ENCODE measurements around the gene PRR35. TPM values are rescaled to one million over a fixed set of nuclear protein-coding genes. Genes with fewer than 3 reads are reported as not detected.

PRR35 gene
- total and polyA plus RNA-seq, 4 donors = not detected

- DNase-seq (ENCODE audit: low spot score) = no peak
- H3K9me3 ChIP-seq (ENCODE audit: control insufficient read depth in 4 of 4, low read length in 3 of 4) = no peaks in the 10 kb centered on the region
- TF ChIP-seq JUND (IDR thresholded peaks at IDR 0.05) (peak; percentile 87 to 95), REST (IDR thresholded peaks at IDR 0.05) (no peak), TAF1 (conservative IDR thresholded peaks at IDR 0.05) (no peak), HNF4A (conservative IDR thresholded peaks at IDR 0.05) (peak in 1 of 2 donors; percentile 67), RXRA (IDR thresholded peaks at IDR 0.05) (peak; percentile 36 to 79)
- H3K9ac ChIP-seq (ENCODE audit: low read depth in 1 of 2, low read length in 2 of 2) = no peak overlapping the region
- no peaks in the 10 kb centered on the region for H3K27me3 ChIP-seq (ENCODE audit: control insufficient read depth in 4 of 4, insufficient read depth in 4 of 4, low read length in 3 of 4)
- H3K4me1 ChIP-seq (ENCODE audit: control insufficient read depth in 4 of 4, insufficient read depth in 4 of 4, low read length in 3 of 4) = peaks cover 19 to 67% (median 57%) of the 10 kb centered on the region in 4 donors
- no peaks in the 10 kb centered on the region for H3K36me3 ChIP-seq (ENCODE audit: control insufficient read depth in 4 of 4, insufficient read depth in 3 of 4, low read depth in 1 of 4, low read length in 3 of 4)
- WGBS = 34% methylated on average over 9 of the region's 9 CpGs
- H3K4me3 ChIP-seq (ENCODE audit: low read depth in 1 of 3, low read length in 3 of 3) = no peak overlapping the region
- peak overlapping the region; percentile 81 to 88 for H3K27ac ChIP-seq (ENCODE audit: low read depth in 1 of 2, low read length in 2 of 2)
These were observed 33.2 kb downstream of the PRR35 start for GRCh38 chr16:593406-593805.

- Histone ChIP-seq H3K4me1 (ENCODE audit: control insufficient read depth in 4 of 4, insufficient read depth in 4 of 4, low read length in 3 of 4) (peaks cover 21 to 71% (median 60%) of the 10 kb centered on the region in 4 donors), H3K4me3 (ENCODE audit: low read depth in 1 of 3, low read length in 3 of 3) (no peak overlapping the region)
- DNase-seq (ENCODE audit: low spot score) = no peak
These were observed 33.6 kb downstream of the PRR35 start for GRCh38 chr16:593807-594206.

More at GRCh38 chr16:593807-594206, 33.6 kb downstream of the PRR35 start:
- Histone ChIP-seq H3K27ac (ENCODE audit: low read depth in 1 of 2, low read length in 2 of 2) (peak overlapping the region; percentile 81 to 88), H3K9me3 (ENCODE audit: control insufficient read depth in 4 of 4, low read length in 3 of 4) (no peaks in the 10 kb centered on the region), H3K36me3 (ENCODE audit: control insufficient read depth in 4 of 4, insufficient read depth in 3 of 4, low read depth in 1 of 4, low read length in 3 of 4) (no peaks in the 10 kb centered on the region), H3K9ac (ENCODE audit: low read depth in 1 of 2, low read length in 2 of 2) (no peak overlapping the region), H3K27me3 (ENCODE audit: control insufficient read depth in 4 of 4, insufficient read depth in 4 of 4, low read length in 3 of 4) (no peaks in the 10 kb centered on the region)
- TF ChIP-seq YY1 (IDR thresholded peaks at IDR 0.05) (no peak), ZBTB33 (IDR thresholded peaks at IDR 0.05) (no peak), RAD21 (IDR thresholded peaks at IDR 0.05) (no peak), SP1 (IDR thresholded peaks at IDR 0.05) (no peak), FOXA2 (IDR thresholded peaks at IDR 0.05) (no peak), HNF4A (conservative IDR thresholded peaks at IDR 0.05) (no peak), JUND (IDR thresholded peaks at IDR 0.05) (no peak), TAF1 (conservative IDR thresholded peaks at IDR 0.05) (no peak), EGR1 (IDR thresholded peaks at IDR 0.05; ENCODE audit: low read depth in 2 of 2) (no peak), REST (IDR thresholded peaks at IDR 0.05) (no peak), ATF3 (IDR thresholded peaks at IDR 0.05) (no peak), CTCF (IDR thresholded peaks at IDR 0.05; ENCODE audit: low read depth, low read length, missing input control) (no peak)
- WGBS = 84% methylated on average over 16 of the region's 16 CpGs
